SK-N-SH (cell line): ENCODE data around the gene RAB12.

Experiments
- CTCF ChIP-seq: fragments of 200-600 bp; sonication (generic); IDR thresholded peaks from 2 replicates; pipeline ENCODE4 v1.6.1; 2017; ENCODE audit warnings: antibody characterized with exemption, mild to moderate bottlenecking, moderate library complexity
- MXI1 ChIP-seq: IDR thresholded peaks from 2 replicates; pipeline ENCODE4 v1.6.1; 2012; ENCODE audit warnings: mild to moderate bottlenecking, low read depth, low read length, improper control_type of control experiment
- NRF1 ChIP-seq: IDR thresholded peaks from 2 replicates; pipeline ENCODE4 v1.6.1; 2012; ENCODE audit warnings: low read depth, mild to moderate bottlenecking, low read length
- REST ChIP-seq: IDR thresholded peaks from 2 replicates; pipeline ENCODE4 v1.6.1; 2012; ENCODE audit warnings: mild to moderate bottlenecking, low read depth, low read length, moderate library complexity
- RFX5 ChIP-seq: IDR thresholded peaks from 2 replicates; pipeline ENCODE4 v1.6.1; 2012; ENCODE audit warnings: mild to moderate bottlenecking, improper control_type of control experiment, low read length

GRCh38 chr18:8643326-8643878, 34.2 kb downstream of the RAB12 start:
- no peak for TF ChIP-seq RFX5
- no peak for TF ChIP-seq MXI1
- no peak for TF ChIP-seq REST
- no peak for TF ChIP-seq CTCF
- no peak for TF ChIP-seq NRF1
